ENCODE measurements around the gene PPP2R2B. TPM values are rescaled to one million over a fixed set of nuclear protein-coding genes. Genes with fewer than 3 reads are reported as not detected.
"Not testable (repeated sequence)": the region's sequence is repeated elsewhere in the genome, so short reads cannot be mapped to it uniquely, and the experiment has no call there.

PPP2R2B gene
- total RNA-seq, 1 donor from 2014 or later: 0.76 TPM

DNA sequence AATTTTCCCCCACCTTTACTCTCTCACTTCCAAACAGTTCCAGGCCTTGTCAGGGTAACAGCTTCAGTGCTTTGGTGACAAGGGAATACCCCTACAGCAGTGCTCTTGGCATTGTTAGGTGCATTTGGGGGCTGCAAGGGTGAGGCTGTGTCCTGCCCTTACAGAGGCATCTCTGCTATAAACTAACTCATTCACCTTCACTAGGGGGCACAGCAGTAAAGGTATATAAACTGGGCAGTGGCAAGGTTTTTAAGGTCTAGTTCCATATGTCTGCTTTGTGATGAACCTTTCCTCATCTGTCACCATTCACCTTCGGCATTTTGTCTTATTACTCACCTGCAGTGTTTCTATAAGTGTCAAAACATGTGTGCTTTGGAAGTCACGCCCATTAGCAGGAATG is 283.5 kb downstream of the PPP2R2B start:
- ATAC-seq: no peak

DNA sequence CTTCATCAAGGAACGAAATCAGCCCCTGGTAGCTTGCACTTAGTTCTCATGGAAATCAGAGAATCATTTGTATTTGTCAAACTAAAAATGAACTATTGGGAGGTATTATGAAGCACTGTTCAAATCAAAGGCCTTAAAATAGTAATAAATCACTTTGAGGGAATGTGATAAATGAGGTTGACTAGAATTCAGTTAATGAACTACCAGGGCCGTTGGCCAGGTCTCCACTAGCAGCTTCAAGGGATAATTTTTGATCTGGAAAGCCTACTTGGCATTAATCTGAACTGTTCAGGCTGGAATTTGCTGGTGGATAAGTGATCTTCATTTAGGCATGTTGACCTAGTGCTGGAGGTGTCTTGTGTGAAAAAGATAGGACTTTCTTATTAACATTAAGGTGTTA is 286.2 kb downstream of the PPP2R2B start:
- ATAC-seq: no peak

DNA sequence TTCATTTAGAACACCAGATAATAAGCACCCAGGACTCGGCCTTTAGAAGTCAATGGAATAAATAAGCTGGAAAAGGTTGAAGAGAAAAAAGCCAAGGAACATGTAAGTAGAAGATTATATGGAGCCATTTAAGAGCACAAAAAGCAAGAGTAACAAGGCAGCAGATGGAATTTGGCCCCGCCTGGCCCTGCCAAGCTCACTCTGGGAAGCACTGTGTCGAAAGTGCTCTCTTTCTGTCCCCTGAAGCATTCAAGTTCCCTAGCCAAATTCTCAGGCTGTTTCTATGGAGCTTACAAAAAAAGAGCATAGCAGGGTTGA is 289.6 kb downstream of the PPP2R2B start:
- ATAC-seq: no peak

DNA sequence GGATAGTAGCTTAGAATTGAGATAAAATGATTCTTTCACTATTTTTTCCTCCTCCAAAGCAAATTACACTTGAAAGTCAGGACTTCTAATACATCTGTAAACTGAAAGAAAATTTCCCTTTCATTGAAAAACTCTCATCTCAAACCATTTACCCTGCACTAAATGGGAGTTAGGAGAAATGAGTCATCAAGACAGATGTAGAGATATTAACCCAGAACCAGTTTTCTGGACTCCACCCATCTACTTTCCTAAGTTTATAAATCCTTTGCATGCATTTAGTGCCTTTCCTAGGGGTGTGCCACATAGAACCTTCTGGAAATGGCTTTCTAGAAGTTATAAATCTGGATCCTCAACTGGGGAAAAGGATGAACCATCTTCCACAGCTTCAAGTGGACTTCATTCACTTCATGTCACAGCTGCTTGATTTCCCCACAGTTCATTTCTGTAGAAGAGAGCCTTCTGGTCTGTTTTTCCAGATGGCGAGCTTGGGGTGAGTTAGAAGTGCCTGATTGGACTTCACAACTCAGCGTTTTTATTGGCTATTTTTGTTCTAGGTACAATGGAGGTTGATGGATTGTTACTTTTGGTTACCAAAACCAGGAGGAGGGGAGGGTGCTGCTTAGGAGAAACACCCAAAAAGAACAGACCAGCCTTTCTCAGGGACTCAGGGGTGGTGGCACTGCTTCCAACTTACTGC is 290.1 kb downstream of the PPP2R2B start:
- peak; percentile 58 for ATAC-seq

GRCh38 chr5:146586752-146587151 is 291.8 kb downstream of the PPP2R2B start:
- no peak for ATAC-seq

DNA sequence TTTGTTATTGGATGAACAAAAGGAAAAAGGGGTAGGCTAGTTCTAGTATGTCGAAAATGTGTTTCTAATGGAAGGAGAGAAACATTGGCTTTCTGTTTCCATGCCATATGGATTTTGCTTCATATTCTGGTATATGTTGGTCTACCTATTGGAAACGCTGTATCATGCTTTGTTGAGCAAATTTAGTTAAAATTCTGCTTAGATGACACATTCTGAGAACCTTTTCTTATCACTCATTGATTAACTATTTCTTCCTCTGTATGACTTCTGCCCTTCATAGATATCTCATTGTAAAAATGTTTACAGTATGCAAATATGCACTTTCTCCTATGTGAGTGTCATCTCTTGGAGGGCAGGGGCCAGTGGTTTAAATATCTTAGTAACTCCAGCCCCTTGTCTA is 293.8 kb downstream of the PPP2R2B start:
- no peak for ATAC-seq

DNA sequence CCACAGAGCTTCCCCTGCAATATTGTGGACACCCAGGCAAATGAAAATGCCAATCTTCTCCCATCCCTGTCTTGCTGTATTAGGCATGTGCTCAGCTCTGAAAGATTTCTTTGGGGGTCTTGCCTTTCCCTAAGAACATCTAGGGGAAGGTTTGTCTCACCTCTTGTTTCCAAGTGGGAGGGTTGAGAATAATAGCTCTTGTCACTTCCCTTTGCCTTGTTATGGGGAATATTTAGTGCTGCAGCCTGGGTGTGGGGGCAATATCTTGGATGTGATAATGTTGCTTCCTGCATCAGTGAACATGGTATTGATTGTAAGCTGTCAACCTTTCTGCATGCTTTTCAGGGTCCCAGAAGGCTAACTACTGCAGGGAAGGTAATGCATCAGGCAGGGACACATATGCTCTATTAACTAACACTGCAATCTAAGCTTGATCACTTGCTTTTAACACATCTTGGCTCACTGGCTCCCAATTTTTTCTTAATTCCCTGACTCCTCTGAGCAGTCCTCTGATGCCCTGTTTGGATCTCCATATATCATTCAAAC is 296.4 kb downstream of the PPP2R2B start:
- no peak for ATAC-seq

GRCh38 chr5:146580237-146580636 is 298.3 kb downstream of the PPP2R2B start:
- ATAC-seq: no peak

- no peak for ATAC-seq
Measured at GRCh38 chr5:146574713-146575112, 303.8 kb downstream of the PPP2R2B start.

- ATAC-seq: no peak
Measured at GRCh38 chr5:146568161-146568560, 310.4 kb downstream of the PPP2R2B start.

DNA sequence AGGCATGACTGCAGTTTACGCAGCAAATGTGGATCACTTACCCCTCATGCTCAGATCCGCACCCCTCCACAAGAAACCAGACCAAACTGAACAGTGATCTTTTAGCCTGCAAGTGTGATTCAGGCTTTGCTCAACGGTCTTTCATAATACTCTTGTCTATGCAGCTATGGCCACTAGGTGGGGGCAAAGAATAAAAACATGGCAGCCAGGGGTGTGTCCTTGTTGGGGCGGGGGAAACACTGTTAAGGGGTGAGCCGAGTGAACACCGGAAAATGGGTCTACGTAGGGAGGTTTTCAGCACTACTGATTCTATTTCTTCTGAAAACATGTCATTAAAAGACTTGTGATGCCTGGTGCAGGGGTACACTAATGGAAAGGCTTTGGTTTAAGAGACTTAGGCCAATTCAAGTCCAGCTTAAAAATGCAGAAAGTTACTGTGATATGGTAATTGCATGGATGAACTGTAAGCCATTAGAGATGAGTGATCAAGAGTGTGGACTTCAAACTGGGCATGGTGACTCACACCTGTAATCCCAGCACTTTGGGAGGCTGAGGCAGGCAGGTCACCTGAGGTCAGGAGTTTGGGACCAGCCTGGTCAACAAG is 312.7 kb downstream of the PPP2R2B start:
- peak; percentile 49 for ATAC-seq

DNA sequence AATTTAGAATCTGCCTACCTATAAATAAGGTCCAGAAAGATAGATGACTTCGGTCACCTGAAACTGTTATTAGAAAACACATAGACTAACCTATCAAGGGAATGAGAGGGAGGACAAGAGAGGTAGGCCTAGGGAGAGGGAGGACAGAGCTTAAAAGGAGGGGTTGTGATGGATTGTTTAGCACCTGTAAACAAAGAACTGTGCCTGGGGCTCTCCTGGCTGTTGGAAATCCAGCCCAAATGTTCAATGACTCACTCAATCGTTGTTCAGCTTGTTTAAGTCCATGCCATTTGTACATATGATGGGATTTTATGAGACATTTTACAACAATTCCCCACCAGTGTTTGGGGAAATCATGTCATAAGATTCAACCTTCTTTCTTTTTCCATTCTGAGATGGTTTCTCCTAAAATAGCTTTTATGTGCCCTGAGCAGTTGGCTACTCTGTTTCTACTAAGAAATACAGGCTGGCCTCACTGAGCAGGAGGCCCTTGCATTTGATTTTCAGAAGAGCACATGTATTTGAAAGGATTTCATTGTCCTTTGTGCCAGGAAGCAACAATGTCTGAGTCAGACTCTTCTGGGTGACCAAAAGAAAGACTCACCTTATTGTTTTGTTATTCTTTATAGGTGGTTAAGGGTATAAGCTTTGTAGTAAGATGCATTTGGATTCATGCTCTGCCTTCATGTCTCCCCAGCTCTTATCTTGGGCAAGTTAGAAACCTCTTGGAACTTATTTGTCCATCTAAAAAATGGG is 314.4 kb downstream of the PPP2R2B start:
- peak; percentile 48 for ATAC-seq

DNA sequence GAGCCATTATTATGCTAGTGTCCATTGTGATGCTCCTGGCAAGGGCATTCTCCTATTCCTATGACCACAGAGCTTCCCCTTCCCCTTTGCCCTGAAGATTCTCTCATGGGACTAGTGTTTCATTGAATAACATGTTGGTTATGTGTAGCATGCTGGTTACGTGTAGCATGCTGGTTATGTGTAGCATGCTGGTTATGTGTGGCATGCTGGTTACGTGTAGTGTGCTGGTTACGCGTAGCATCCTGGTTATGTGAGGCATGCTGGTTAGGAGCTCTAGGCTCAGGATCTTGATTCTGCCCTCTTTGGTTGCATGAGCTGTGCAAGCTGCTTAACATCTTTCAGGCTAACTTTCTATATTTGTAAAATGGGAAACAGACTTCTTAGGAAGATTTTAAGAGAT is 316.1 kb downstream of the PPP2R2B start:
- no peak for ATAC-seq

GRCh38 chr5:146561711-146562110 is 316.8 kb downstream of the PPP2R2B start:
- no peak for ATAC-seq

- ATAC-seq: no peak
Measured at GRCh38 chr5:146560205-146560812, 318.2 kb downstream of the PPP2R2B start.

- not testable (repeated sequence) for ATAC-seq
Measured at GRCh38 chr5:146556884-146557283, 321.7 kb downstream of the PPP2R2B start.

DNA sequence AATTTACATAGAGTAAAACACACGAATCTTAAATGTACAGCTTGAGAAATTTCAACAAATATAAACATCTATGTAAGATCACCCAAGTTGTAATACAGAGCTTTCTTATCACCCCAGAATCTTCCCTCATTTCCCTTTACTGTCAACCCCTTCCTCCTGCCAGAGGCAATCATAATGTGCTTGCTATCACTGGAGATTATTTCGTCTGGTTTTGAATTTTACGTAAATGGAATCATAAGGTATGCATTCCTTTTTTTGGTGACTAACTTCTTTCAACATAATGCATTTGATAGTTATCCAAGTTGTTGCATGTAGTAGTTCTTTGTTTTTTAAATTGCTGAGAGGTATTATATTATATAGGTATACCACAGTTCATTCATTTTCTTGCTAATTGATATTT is 325.1 kb downstream of the PPP2R2B start:
- no peak for ATAC-seq

- ATAC-seq: no peak
Measured at GRCh38 chr5:146549615-146550014, 328.9 kb downstream of the PPP2R2B start.

DNA sequence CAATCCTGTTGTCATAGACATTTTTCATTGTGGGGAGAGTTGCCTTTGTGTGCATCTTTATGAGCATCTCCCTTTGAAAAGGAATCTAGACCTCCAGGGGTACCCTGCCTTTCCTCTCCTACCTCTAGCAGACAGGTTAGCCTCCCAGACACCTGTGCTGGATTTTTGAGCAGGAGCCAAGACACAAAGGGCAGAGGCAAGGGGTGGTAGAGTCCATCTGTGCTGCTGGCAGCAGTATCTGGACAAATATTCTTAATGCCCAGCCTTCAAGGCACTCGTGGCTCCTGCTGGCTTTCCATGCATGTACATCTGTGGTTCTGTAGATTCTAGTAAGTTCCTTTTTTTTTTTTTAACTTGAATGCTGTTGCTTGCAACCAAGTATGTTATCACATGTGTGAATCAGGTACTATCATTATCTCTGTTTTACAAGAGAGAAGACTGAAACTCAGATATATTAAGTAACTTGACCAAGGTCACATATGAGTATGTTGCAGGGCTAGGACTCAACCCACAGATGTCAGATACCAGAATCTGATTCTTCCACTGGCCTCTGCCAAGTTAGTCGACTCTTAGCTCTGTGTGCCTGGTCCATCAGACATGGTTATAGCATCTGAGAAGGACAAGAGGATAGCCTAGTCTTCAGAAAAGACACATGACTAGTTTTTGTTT is 329.6 kb downstream of the PPP2R2B start:
- ATAC-seq: no peak

DNA sequence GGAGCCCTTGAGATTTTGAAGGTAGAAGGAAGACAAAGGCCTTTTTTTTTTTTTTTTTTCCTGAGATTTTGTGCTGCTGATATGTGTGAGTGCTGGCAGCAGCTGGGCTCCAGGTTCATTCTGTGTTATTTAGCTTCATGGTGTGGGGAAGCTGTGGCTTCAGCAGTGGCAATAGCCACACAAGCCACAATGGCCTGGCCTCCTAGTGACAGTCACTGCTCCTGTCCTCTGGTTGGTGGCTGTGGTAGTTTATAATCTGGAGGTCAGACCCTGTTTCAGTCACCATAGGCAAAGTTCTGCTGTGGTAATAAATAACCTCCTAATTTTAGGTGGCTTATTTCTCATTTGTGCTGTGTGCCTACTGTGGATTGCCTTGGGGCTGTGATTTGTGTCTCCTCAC is 334.3 kb downstream of the PPP2R2B start:
- no peak for ATAC-seq

- peak; percentile 86 for ATAC-seq
Measured at GRCh38 chr5:146541958-146542849, 336.4 kb downstream of the PPP2R2B start.

DNA sequence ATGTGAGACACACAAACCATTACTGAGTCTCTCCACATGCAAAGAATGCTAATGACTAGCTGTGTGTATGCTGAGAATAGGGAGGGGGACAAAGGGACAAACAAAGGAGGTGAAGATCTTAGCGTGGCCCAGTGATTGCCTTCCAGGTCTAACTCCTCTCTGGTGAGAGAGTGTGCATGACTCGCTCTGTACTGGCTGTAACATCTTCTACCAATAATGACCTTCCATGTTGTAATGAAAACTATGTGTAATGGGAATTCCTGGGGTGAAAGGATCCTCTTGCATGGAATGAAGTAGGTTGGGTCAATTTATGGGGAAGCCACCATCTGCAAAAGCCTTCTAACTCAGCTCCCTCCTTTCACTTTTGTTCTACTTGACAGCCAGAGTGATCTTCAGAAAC is 338.1 kb downstream of the PPP2R2B start:
- ATAC-seq: peak; percentile 26
